ENCODE measurements around the gene RAB11FIP4. TPM values are rescaled to one million over a fixed set of nuclear protein-coding genes. Genes with fewer than 3 reads are reported as not detected.

RAB11FIP4 gene
- total RNA-seq, 2 donors from 2014 or later, result 22.5 to 30.8 TPM

DNA sequence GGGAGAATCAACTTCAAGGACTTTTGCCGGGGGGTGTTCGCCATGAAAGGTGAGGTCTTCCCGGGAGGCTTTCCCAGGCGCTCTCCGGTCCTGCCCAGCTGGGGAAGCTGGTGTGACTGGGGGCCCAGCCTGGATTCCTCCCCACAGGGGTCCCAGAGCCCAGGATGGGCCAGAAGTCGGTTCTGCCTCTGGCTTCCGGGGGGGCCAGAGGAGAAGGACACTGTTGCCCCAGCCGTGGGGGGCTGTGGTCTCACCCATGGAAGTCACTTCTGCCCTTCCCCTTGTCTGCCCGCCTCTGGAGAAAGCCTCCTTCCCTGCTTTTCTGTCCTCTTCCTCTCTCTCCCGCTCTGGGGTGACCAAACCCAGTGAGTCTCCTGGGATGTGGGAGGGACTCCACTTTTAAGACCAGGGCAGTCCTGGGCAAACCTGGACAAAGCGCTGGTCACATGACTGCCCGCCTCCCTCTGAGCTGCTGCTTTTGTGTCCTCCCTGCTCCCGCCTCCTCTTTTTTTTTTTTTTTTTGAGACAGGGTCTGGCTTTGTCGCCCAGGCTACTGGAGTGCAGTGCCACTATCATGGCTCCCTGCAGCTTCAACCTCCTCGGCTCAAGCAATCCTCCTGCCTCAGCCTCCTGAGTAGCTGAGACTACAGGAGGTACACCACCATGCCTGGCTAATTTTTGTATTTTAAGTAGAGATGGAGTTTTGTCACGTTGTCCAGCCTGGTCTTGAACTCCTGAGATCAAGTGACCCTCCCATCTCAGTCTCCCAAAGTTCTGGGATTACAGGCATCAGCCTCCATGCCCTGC, 40.6 kb downstream of the RAB11FIP4 start:
- no peaks in the 10 kb centered on the region for H3K4me1 ChIP-seq (replicated peaks)
- no peak overlapping the region for H3K27ac ChIP-seq
- TF ChIP-seq POLR2AphosphoS5 (IDR thresholded peaks at IDR 0.05), result no peak
- no peak for TF ChIP-seq POLR2A (IDR thresholded peaks at IDR 0.05)
- TF ChIP-seq, protein P1, sequence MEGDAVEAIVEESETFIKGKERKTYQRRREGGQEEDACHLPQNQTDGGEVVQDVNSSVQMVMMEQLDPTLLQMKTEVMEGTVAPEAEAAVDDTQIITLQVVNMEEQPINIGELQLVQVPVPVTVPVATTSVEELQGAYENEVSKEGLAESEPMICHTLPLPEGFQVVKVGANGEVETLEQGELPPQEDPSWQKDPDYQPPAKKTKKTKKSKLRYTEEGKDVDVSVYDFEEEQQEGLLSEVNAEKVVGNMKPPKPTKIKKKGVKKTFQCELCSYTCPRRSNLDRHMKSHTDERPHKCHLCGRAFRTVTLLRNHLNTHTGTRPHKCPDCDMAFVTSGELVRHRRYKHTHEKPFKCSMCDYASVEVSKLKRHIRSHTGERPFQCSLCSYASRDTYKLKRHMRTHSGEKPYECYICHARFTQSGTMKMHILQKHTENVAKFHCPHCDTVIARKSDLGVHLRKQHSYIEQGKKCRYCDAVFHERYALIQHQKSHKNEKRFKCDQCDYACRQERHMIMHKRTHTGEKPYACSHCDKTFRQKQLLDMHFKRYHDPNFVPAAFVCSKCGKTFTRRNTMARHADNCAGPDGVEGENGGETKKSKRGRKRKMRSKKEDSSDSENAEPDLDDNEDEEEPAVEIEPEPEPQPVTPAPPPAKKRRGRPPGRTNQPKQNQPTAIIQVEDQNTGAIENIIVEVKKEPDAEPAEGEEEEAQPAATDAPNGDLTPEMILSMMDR (IDR thresholded peaks at IDR 0.05), result no peak
- no peak overlapping the region for H3K4me3 ChIP-seq
- H3K27me3 ChIP-seq (replicated peaks; ENCODE audit: insufficient read depth), result no peaks in the 10 kb centered on the region
- 71% methylated on average over 16 of the region's 16 CpGs for WGBS
- H3K9me3 ChIP-seq, result no peaks in the 10 kb centered on the region
- no peaks in the 10 kb centered on the region for H3K36me3 ChIP-seq
- DNase-seq (ENCODE audit: low spot score), result no peak
- intact Hi-C loops (cut with DNase I), result loop anchor here (10.0 kb wide), 1 partner anchor 703 kb away; no protein-coding TSS in a partner anchor

DNA sequence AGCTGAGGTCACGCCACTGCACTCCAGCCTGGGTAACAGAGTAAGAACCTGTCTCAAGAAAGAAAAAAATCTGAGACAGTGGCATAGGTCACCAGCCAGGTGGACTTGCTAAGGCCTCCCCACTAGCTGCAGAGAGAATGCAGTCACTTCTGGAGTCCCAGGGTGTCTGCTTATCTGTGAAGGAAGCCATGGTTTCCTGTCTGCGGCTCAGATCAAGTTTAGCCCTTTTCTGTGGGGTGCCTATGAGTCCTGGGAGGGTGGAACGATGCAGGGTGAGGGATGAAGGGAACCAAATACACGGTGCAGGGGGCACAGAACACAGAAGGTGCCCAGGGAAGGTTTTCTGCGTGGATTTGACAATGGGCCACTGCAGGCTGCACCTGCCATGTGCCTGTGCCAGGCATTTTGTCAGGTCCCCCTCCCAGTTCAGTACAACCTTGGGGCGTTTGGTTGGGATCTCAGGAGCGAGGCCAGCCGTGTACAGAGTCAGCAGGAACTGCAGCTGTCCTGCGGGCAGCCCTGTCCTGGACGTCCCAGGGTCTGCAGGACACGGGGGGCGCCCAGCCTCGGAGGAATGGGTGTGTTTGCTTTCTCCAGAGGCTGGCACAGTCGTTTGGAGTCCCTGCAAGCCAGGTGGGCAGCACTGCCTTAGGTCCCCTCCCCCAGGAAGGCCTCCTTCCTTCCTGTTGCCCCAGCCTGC, 41.8 kb downstream of the RAB11FIP4 start:
- Histone ChIP-seq H3K9me3 (no peaks in the 10 kb centered on the region), H3K36me3 (no peaks in the 10 kb centered on the region), H3K4me1 (replicated peaks) (no peaks in the 10 kb centered on the region), H3K4me3 (no peak overlapping the region), H3K27ac (no peak overlapping the region), H3K27me3 (replicated peaks; ENCODE audit: insufficient read depth) (no peaks in the 10 kb centered on the region)
- intact Hi-C loops (cut with DNase I), result loop anchor here (10.0 kb wide), 1 partner anchor 702 kb away; no protein-coding TSS in a partner anchor
- WGBS, result 73% methylated on average over 14 of the region's 14 CpGs
- no peak for DNase-seq (ENCODE audit: low spot score)
- no peak for TF ChIP-seq POLR2AphosphoS5 (IDR thresholded peaks at IDR 0.05)
- TF ChIP-seq POLR2A (IDR thresholded peaks at IDR 0.05), result no peak
- TF ChIP-seq, protein P1 (IDR thresholded peaks at IDR 0.05), result no peak

DNA sequence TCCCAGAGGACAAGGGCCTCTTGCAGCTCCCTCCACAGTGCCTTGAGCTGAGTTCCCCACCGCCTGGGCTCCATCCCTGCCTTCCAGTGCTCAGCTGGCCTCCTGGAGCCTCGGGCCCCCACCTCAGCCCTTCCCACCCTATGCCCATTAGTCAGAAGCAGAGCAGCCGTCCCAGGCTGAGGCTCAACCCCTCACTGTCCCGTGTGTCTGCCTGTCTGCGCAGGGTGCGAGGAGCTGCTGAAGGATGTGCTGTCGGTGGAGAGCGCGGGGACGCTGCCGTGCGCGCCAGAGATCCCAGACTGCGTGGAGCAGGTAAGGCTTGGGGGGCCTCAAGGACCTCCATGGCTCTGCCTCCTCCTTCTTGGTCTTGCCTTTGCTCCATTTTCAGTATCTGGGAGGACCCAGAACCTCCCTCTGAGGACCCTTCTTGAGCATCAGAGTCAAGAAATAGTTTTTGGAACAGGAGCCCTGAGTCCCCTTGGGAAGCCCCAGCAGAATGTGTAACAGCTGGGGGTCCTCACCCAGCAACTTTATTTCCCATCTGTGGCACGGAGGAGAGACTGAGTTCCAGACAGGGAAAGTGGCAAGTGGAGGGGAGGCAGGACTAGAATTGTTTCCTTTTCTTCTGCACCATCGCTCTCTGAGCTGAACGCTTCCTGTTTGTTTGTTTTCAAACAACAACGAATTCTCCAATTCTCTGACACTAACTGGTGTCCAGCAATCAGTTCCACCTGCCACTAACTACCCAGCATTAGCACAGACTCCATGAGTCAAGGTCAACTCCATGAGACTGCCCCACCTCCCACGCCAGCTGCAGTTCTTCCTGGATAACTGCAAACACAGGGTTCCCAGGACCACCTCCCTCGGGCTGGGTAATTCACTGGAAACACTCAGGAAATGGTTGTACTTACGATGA, 42.6 kb downstream of the RAB11FIP4 start:
- no peaks in the 10 kb centered on the region for H3K27me3 ChIP-seq (replicated peaks; ENCODE audit: insufficient read depth)
- H3K4me1 ChIP-seq (replicated peaks), result no peaks in the 10 kb centered on the region
- no peak overlapping the region for H3K27ac ChIP-seq
- no peak overlapping the region for H3K4me3 ChIP-seq
- TF ChIP-seq POLR2A (IDR thresholded peaks at IDR 0.05), result no peak
- TF ChIP-seq, protein P1 (IDR thresholded peaks at IDR 0.05), result no peak
- no peak for TF ChIP-seq POLR2AphosphoS5 (IDR thresholded peaks at IDR 0.05)
- WGBS, result 80% methylated on average over 21 of the region's 21 CpGs
- H3K9me3 ChIP-seq, result no peaks in the 10 kb centered on the region
- no peak for DNase-seq (ENCODE audit: low spot score)
- intact Hi-C loops (cut with DNase I), result loop anchor here (10.0 kb wide), 1 partner anchor 701 kb away; no protein-coding TSS in a partner anchor
- no peaks in the 10 kb centered on the region for H3K36me3 ChIP-seq

DNA sequence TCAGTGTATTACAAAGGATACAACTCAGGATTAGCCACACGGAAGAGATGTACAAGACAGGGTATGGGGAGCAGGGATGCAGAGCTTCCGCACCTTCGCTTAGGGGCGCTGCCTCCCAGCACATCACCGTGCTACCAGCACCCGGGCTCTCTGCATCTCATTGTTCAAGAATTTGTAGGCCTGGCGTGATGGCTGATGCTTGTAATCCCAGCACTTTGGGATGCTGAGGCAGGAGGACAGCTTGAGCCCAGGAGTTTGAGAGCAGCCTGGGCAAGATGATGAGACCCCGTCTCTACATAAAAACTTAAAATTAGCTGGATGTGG, 43.2 kb downstream of the RAB11FIP4 start:
- no peaks in the 10 kb centered on the region for H3K4me1 ChIP-seq (replicated peaks)
- no peak for TF ChIP-seq POLR2A (IDR thresholded peaks at IDR 0.05)
- TF ChIP-seq, protein P1 (IDR thresholded peaks at IDR 0.05), result no peak
- no peaks in the 10 kb centered on the region for H3K27me3 ChIP-seq (replicated peaks; ENCODE audit: insufficient read depth)
- DNase-seq (ENCODE audit: low spot score), result no peak
- WGBS, result 83% methylated on average over 8 of the region's 8 CpGs
- H3K27ac ChIP-seq, result no peak overlapping the region
- H3K36me3 ChIP-seq, result no peaks in the 10 kb centered on the region
- intact Hi-C loops (cut with DNase I), result loop anchor here (5.0 to 10.0 kb wide), 3 partner anchors 93 to 700 kb away; no protein-coding TSS in a partner anchor
- no peak overlapping the region for H3K4me3 ChIP-seq
- no peaks in the 10 kb centered on the region for H3K9me3 ChIP-seq

Data from prostate gland (tissue), 2 donors.